ENCODE measurements around the gene SFMBT2. TPM values are rescaled to one million over a fixed set of nuclear protein-coding genes. Genes with fewer than 3 reads are reported as not detected.

SFMBT2 gene
- total RNA-seq, 1 experiment from 2014 or later: 14.3 TPM

DNA sequence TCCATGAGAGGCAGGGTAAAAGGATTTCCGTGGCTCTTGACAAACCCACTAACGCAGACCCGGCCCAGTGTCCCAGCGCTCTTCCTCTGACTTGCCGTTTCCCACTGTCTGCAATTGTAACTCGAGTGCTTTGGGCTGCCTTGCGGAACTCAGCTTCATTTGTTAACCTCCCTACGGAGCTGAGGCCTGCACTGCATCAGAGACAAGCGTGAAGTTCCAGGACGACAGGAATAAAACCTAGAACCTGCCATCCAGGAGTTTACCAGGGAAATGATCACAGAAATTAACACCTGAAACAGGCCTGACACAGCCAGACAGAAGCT is 76.2 kb downstream of the SFMBT2 start:
- ChIA-PET CTCF (interaction anchor here (1.4 to 2.1 kb wide), 2 partner anchors 33 to 76 kb away, joined by 7 to 8 read pairs; partner anchors contain the start of gene SFMBT2), POLR2A (no interaction called here)
- no peaks in the 10 kb centered on the region for H3K27me3 Mint-ChIP-seq (ENCODE audit: low read depth)
- peak; percentile 15 for DNase-seq (ENCODE audit: low spot score)
- peaks cover 35% of the 10 kb centered on the region for H3K4me1 Mint-ChIP-seq
- TF ChIP-seq NR2C2 (CRISPR knock-in tag; IDR thresholded peaks at IDR 0.05) (no peak), TEAD1 (CRISPR knock-in tag; IDR thresholded peaks at IDR 0.05) (no peak), ZNF263 (CRISPR knock-in tag; IDR thresholded peaks at IDR 0.05; ENCODE audit: low read depth) (no peak), IRF1 (CRISPR knock-in tag; IDR thresholded peaks at IDR 0.05) (no peak), NR1H2 (CRISPR knock-in tag; IDR thresholded peaks at IDR 0.05) (no peak), ZNF423 (CRISPR knock-in tag; IDR thresholded peaks at IDR 0.05) (no peak), JAZF1 (CRISPR knock-in tag; IDR thresholded peaks at IDR 0.05) (no peak), E2F5 (CRISPR knock-in tag; IDR thresholded peaks at IDR 0.05) (no peak), KAT7 (CRISPR knock-in tag; IDR thresholded peaks at IDR 0.05; ENCODE audit: borderline replicate concordance) (no peak), PRRX2 (CRISPR knock-in tag; IDR thresholded peaks at IDR 0.05) (no peak), ZNF396 (CRISPR knock-in tag; IDR thresholded peaks at IDR 0.05; ENCODE audit: borderline replicate concordance) (no peak), ZNF512 (CRISPR knock-in tag; IDR thresholded peaks at IDR 0.05; ENCODE audit: borderline replicate concordance) (no peak), FOXJ3 (CRISPR knock-in tag; IDR thresholded peaks at IDR 0.05; ENCODE audit: borderline replicate concordance) (no peak), RELA (CRISPR knock-in tag; IDR thresholded peaks at IDR 0.05; ENCODE audit: borderline replicate concordance) (no peak), SOX15 (CRISPR knock-in tag; IDR thresholded peaks at IDR 0.05) (no peak)
- TF ChIP-seq, protein P1, sequence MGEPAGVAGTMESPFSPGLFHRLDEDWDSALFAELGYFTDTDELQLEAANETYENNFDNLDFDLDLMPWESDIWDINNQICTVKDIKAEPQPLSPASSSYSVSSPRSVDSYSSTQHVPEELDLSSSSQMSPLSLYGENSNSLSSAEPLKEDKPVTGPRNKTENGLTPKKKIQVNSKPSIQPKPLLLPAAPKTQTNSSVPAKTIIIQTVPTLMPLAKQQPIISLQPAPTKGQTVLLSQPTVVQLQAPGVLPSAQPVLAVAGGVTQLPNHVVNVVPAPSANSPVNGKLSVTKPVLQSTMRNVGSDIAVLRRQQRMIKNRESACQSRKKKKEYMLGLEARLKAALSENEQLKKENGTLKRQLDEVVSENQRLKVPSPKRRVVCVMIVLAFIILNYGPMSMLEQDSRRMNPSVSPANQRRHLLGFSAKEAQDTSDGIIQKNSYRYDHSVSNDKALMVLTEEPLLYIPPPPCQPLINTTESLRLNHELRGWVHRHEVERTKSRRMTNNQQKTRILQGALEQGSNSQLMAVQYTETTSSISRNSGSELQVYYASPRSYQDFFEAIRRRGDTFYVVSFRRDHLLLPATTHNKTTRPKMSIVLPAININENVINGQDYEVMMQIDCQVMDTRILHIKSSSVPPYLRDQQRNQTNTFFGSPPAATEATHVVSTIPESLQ (CRISPR knock-in tag; IDR thresholded peaks at IDR 0.05): no peak
- peaks cover 11% of the 10 kb centered on the region for H3K9me3 Mint-ChIP-seq
- peak; percentile 73 for ATAC-seq
- H3K36me3 Mint-ChIP-seq: peaks cover 17% of the 10 kb centered on the region
- H3K27ac Mint-ChIP-seq: peak overlapping the region; percentile 62
- H3K4me3 Mint-ChIP-seq: no peak overlapping the region

- Mint-ChIP-seq H3K27ac (peak overlapping the region; percentile 62), H3K27me3 (ENCODE audit: low read depth) (no peaks in the 10 kb centered on the region), H3K4me3 (no peak overlapping the region), H3K9me3 (peaks cover 16% of the 10 kb centered on the region), H3K4me1 (peaks cover 35% of the 10 kb centered on the region), H3K36me3 (peaks cover 18% of the 10 kb centered on the region)
- ATAC-seq (peak; percentile 62), DNase-seq (ENCODE audit: low spot score) (no peak)
- ChIA-PET POLR2A (no interaction called here), CTCF (interaction anchor here (1.0 to 2.1 kb wide), 3 partner anchors 32 to 213 kb away, joined by 3 to 8 read pairs (median 7); partner anchors contain the start of gene SFMBT2)
- TF ChIP-seq ZNF423 (CRISPR knock-in tag; IDR thresholded peaks at IDR 0.05): no peak
- TF ChIP-seq, protein P2, sequence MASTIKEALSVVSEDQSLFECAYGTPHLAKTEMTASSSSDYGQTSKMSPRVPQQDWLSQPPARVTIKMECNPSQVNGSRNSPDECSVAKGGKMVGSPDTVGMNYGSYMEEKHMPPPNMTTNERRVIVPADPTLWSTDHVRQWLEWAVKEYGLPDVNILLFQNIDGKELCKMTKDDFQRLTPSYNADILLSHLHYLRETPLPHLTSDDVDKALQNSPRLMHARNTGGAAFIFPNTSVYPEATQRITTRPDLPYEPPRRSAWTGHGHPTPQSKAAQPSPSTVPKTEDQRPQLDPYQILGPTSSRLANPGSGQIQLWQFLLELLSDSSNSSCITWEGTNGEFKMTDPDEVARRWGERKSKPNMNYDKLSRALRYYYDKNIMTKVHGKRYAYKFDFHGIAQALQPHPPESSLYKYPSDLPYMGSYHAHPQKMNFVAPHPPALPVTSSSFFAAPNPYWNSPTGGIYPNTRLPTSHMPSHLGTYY (CRISPR knock-in tag; IDR thresholded peaks at IDR 0.05): no peak
- TF ChIP-seq HMGA2 (CRISPR knock-in tag; IDR thresholded peaks at IDR 0.05): no peak
- TF ChIP-seq OVOL2 (CRISPR knock-in tag; IDR thresholded peaks at IDR 0.05; ENCODE audit: borderline replicate concordance): no peak
- no peak for TF ChIP-seq ZNF219 (CRISPR knock-in tag; IDR thresholded peaks at IDR 0.05; ENCODE audit: borderline replicate concordance)
- no peak for TF ChIP-seq IRF1 (CRISPR knock-in tag; IDR thresholded peaks at IDR 0.05)
- TF ChIP-seq, protein P3, sequence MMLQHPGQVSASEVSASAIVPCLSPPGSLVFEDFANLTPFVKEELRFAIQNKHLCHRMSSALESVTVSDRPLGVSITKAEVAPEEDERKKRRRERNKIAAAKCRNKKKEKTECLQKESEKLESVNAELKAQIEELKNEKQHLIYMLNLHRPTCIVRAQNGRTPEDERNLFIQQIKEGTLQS (CRISPR knock-in tag; conservative IDR thresholded peaks at IDR 0.05): no peak
- TF ChIP-seq, protein P4, sequence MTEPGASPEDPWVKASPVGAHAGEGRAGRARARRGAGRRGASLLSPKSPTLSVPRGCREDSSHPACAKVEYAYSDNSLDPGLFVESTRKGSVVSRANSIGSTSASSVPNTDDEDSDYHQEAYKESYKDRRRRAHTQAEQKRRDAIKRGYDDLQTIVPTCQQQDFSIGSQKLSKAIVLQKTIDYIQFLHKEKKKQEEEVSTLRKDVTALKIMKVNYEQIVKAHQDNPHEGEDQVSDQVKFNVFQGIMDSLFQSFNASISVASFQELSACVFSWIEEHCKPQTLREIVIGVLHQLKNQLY (CRISPR knock-in tag; IDR thresholded peaks at IDR 0.05): no peak
- TF ChIP-seq JUN (CRISPR knock-in tag; IDR thresholded peaks at IDR 0.05): no peak
- TF ChIP-seq RELA (CRISPR knock-in tag; IDR thresholded peaks at IDR 0.05; ENCODE audit: borderline replicate concordance): no peak
Measured at GRCh38 chr10:7333961-7334641, 76.7 kb downstream of the SFMBT2 start.
